Measurements from ENCODE around the gene TRMT1.

Gene TRMT1

DNA sequence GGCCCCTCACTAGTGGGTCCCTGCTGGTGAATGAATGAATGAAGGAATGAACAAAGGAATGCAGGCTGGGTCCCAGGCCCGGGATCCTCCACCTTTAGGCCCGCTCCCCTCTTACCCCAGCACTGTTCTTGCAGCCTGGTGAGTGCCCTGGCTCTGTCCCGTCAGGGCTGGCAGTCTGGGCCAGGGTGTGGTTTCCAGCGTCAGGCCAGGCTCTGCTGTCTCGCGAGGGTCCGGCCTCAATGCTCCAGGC is 14.2 kb downstream of the TRMT1 start:
- no peak for DNase-seq (ENCODE audit: low read depth)

- no peak for DNase-seq (ENCODE audit: low read depth)
These were observed 14.7 kb downstream of the TRMT1 start for GRCh38 chr19:13101590-13102415.

GRCh38 chr19:13100841-13101589 is 15.5 kb downstream of the TRMT1 start:
- no peak for DNase-seq (ENCODE audit: low read depth)

GRCh38 chr19:13100031-13100588 is 16.4 kb downstream of the TRMT1 start:
- no peak for DNase-seq (ENCODE audit: low read depth)

DNA sequence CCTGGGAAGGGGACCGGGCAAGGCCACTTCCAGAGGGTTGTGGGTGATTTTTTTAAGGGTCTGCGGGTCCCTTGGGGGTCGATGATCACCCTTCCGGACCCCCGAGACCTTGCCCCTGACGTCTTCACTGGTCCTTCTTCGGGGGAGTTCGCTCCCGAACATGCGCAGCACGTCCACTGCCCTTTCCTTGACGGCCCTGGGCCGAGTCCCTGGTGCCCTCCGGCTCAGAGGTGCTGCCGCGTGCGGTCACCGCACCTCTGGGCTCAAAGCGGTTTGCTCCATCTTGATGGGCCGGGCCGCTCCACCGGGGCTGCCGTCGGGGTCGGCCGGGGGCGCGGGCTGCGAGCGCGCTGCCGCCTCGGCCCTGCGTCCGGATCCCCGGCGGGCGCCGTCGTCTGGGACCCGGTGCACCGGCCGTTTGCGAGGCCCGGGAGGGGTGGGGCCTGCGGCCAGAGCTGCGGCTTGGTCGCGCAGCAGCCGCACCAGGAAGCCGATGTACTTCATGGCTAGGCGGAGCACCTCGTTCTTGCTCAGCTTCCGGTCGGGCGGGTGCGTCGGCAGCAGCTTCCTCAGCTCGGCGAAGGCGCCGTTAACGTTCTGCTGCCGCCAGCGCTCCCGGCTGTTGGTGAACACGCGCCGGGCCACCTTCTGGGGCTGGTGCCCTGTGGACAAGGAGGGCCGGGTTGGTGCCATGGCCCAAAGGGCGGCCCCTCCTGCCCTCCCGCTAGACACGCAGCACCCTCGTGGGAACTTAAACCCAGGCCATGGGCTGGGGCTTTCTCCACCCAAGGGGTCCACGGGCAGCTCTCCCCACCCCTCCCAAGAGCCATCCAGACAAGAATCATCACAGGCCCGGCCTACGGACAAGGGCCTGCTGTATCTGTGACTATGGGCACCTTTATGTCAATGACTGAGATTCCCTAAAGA is 17.2 kb downstream of the TRMT1 start:
- peak; percentile 67 for DNase-seq (ENCODE audit: low read depth)

DNA sequence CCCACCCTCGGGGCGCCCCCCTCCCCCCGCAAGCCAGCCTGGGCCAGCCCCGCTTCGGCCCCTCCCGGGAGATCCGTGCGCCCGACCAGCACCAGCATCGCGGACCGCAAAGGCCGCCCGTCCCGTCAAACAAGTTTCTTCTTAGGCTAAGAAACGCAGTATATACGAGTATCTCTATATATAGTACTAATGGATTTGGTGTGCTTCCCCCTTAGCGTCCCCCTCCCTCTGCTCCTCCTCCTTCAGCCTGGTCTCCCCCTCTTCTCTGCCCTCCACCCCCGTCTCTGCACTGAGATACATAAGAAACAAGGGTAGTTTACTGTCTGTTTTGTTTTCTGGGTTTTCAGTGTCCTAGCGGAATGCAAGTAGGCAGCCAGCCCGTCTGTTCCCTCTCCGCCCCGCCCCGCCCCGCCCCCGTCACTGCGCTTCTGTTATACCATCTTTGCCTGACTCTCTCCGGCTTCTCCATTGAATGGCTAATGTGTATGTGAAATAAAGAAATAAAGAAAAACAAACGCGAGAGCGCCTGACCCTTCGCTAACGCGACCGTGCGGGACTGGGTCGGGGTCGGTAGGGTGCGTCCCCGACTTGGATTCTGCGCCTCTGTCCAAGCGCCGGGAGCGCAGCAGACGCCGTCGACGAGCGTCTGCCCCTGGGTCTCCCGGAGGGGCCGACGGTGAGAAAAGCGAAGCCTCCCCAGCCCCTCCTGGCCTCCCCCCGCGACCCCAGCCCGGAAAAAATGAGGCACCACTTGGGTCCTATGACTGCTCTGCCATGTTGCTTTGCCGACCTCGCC is 18.1 kb downstream of the TRMT1 start:
- DNase-seq (ENCODE audit: low read depth) = no peak

- no peak for DNase-seq (ENCODE audit: low read depth)
These were observed 18.9 kb downstream of the TRMT1 start for GRCh38 chr19:13097463-13098258.

DNA sequence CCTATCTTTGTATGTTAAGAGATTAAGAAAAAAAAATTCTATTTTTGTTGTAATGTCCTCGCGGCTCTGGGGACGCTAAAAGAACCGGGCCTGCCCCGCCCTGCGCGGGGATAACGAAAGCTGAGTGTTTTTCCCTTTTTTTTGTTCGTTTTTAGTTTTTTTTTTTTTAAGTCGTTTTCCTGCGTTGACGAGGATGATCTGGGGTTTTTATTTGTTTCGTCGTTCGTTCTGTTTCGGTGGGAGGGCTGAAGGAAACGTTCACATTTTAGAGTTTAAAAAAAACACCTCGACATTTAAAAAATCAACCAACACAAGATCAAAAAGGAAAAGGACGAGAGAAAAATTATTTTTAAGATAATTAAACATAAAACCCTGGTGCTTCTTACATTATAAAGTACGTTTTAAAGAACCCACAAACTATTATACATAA is 19.5 kb downstream of the TRMT1 start:
- no peak for DNase-seq (ENCODE audit: low read depth)

GRCh38 chr19:13095934-13096927 is 20.3 kb downstream of the TRMT1 start:
- no peak for DNase-seq (ENCODE audit: low read depth)

GRCh38 chr19:13095393-13095784 is 21.2 kb downstream of the TRMT1 start:
- no peak for DNase-seq (ENCODE audit: low read depth)

GRCh38 chr19:13094771-13095392 is 21.7 kb downstream of the TRMT1 start:
- DNase-seq (ENCODE audit: low read depth) = no peak

DNA sequence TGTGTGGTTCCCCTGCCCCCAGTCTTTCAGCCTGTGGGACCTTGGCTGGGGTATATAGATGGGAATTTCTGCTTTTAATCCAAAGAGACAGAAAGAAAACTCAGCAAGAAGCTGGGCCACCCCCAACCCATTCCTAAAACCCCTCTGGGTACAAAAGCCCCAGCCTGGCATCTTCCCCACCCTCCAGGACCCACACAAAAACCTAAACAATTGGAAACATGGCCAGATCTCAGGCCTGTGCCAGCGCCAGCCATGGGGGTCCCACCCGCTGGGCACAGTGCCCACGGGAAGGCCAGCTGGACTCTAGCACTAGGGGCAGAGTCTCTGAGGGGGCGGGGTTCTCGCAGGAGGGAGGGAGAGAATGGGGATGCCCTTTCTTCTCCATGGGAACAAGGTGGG is 22.4 kb downstream of the TRMT1 start:
- DNase-seq (ENCODE audit: low read depth) = no peak

- DNase-seq (ENCODE audit: low read depth) = peak; percentile 82
These were observed 23.0 kb downstream of the TRMT1 start for GRCh38 chr19:13093407-13094105.

GRCh38 chr19:13092606-13093235 is 23.8 kb downstream of the TRMT1 start:
- DNase-seq (ENCODE audit: low read depth) = no peak

- DNase-seq (ENCODE audit: low read depth) = no peak
These were observed 24.4 kb downstream of the TRMT1 start for GRCh38 chr19:13092158-13092543.

GRCh38 chr19:13091400-13092157 is 25.0 kb downstream of the TRMT1 start:
- no peak for DNase-seq (ENCODE audit: low read depth)
